ENCODE results near the gene HS1BP3. TPM values are rescaled to one million over a fixed set of nuclear protein-coding genes. Genes with fewer than 3 reads are reported as not detected.

Gene HS1BP3
- total and polyA plus RNA-seq, 12 donors, result 23.7 to 50.1 (median 40.5) TPM

- H3K27ac ChIP-seq, result peak overlapping the region; percentile 60 to 90 (median 72)
- 65 to 79% (median 76%) methylated on average over 20 to 22 of the region's 22 CpGs for WGBS, 4 donors
- H3K4me3 ChIP-seq, result no peak overlapping the region
- no peaks in the 10 kb centered on the region for H3K36me3 ChIP-seq (replicated peaks in 1 of 2)
- H3K27me3 ChIP-seq, result no peaks in the 10 kb centered on the region
- H3K4me1 ChIP-seq (replicated peaks in 1 of 2), result peaks cover 20 to 29% of the 10 kb centered on the region in 2 donors
- TF ChIP-seq, protein P1, sequence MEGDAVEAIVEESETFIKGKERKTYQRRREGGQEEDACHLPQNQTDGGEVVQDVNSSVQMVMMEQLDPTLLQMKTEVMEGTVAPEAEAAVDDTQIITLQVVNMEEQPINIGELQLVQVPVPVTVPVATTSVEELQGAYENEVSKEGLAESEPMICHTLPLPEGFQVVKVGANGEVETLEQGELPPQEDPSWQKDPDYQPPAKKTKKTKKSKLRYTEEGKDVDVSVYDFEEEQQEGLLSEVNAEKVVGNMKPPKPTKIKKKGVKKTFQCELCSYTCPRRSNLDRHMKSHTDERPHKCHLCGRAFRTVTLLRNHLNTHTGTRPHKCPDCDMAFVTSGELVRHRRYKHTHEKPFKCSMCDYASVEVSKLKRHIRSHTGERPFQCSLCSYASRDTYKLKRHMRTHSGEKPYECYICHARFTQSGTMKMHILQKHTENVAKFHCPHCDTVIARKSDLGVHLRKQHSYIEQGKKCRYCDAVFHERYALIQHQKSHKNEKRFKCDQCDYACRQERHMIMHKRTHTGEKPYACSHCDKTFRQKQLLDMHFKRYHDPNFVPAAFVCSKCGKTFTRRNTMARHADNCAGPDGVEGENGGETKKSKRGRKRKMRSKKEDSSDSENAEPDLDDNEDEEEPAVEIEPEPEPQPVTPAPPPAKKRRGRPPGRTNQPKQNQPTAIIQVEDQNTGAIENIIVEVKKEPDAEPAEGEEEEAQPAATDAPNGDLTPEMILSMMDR (IDR thresholded peaks at IDR 0.05), result no peak
- no peak for TF ChIP-seq POLR2A (IDR thresholded peaks at IDR 0.05)
- peak in 3 of 7 donors; percentile 8 to 61 (median 22) for DNase-seq
- intact Hi-C loops (cut with DNase I), result no loop called here
- no peaks in the 10 kb centered on the region for H3K9me3 ChIP-seq (replicated peaks in 1 of 3)
Observed at GRCh38 chr2:20585710-20586594, 64.9 kb downstream of the HS1BP3 start.

- H3K27ac ChIP-seq, result peak overlapping the region; percentile 60 to 90 (median 72)
- no peak overlapping the region for H3K4me3 ChIP-seq
- peaks cover 20 to 33% of the 10 kb centered on the region in 2 donors for H3K4me1 ChIP-seq (replicated peaks in 1 of 2)
- 37 to 54% (median 48%) methylated on average over 5 of the region's 5 CpGs for WGBS, 4 donors
- intact Hi-C loops (cut with DNase I), result no loop called here
- H3K27me3 ChIP-seq, result no peaks in the 10 kb centered on the region
- H3K36me3 ChIP-seq (replicated peaks in 1 of 2), result no peaks in the 10 kb centered on the region
- no peaks in the 10 kb centered on the region for H3K9me3 ChIP-seq (replicated peaks in 1 of 3)
- TF ChIP-seq, protein P1 (IDR thresholded peaks at IDR 0.05), result no peak
- no peak for TF ChIP-seq POLR2A (IDR thresholded peaks at IDR 0.05)
- peak in 3 of 7 donors; percentile 16 to 52 (median 49) for DNase-seq
Observed at GRCh38 chr2:20585359-20585709, 65.6 kb downstream of the HS1BP3 start.

DNA sequence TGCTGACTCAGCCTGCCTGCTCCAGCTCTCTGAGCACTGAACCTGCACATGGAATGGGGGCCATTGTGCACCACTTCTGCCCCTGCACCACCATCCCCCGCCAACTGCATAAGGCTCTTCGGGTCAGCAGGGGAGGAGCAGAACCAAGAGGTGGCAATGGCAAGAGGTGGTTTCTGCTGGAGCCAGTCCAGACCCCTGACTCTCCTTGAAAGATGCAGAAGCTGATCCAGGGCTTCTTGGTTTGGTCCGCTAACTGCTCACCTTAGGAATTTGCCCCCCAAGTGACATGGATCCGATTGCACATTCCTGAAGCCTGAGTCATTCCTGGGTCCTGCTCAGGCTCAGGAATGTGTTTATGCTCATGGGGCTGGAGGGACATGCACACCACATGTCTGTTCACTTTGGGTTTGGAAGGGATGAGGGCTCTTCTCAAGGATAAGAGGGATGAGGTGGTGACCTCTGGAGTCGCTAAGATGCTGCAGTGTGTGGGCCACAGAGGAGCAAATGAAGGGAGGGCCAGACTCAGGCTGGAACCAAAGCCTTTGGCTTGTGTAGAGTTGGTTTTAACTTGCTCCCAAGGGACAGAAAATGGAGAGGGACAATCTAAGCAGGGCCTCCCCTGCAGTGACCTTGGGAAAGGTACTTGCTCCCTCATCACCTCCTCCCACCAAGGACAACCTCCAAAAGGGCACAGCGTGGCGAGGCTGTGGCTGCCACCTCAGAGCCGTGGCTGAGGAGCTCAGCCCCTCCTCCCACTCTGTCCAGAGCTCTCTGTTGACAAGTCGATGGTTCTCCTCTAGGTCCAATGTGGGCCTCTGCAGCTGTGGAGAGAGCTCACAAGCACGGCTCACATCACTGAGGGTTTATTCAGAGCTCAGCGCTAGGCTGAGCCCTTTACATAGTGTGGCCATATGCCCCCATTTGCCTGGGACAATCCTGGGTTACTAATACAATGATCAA, 66.2 kb downstream of the HS1BP3 start:
- Histone ChIP-seq H3K27ac (peak overlapping the region; percentile 60 to 90 (median 72)), H3K9me3 (replicated peaks in 1 of 3) (no peaks in the 10 kb centered on the region), H3K27me3 (no peaks in the 10 kb centered on the region), H3K36me3 (replicated peaks in 1 of 2) (no peaks in the 10 kb centered on the region), H3K4me1 (replicated peaks in 1 of 2) (peaks cover 25 to 39% of the 10 kb centered on the region in 2 donors), H3K4me3 (no peak overlapping the region)
- intact Hi-C loops (cut with DNase I), result no loop called here
- peak in 6 of 7 donors; percentile 53 to 88 (median 82) for DNase-seq
- TF ChIP-seq POLR2A (IDR thresholded peaks at IDR 0.05), result peak in 1 of 2 donors; percentile 26
- TF ChIP-seq, protein P1 (IDR thresholded peaks at IDR 0.05), result no peak
- WGBS, 4 donors, result 42 to 51% (median 49%) methylated on average over 8 to 11 of the region's 11 CpGs

DNA sequence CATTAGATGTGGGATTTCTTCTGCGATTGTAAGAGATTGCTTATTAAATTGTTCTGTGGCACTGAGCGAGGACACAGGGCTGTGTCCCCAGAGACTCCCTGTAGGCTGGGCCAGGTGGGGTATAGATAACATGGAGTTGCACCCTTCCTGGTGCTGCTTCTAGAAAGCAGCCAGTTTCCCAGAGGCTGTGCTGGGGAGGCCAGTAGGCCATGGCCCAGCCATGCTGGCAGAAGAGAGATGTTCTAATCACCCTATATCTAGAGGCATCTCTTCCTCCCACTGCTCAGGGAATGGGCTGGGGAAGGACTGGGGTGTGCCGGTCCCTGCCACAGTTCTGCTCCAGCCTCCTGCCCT, 66.9 kb downstream of the HS1BP3 start:
- Histone ChIP-seq H3K36me3 (replicated peaks in 1 of 2) (no peaks in the 10 kb centered on the region), H3K27me3 (no peaks in the 10 kb centered on the region), H3K4me3 (no peak overlapping the region), H3K4me1 (replicated peaks in 1 of 2) (peaks cover 32 to 46% of the 10 kb centered on the region in 2 donors), H3K9me3 (replicated peaks in 1 of 3) (no peaks in the 10 kb centered on the region), H3K27ac (peak overlapping the region in 4 of 5 donors; percentile 60 to 90 (median 72))
- DNase-seq, result no peak
- intact Hi-C loops (cut with DNase I), result no loop called here
- 66 to 89% (median 77%) methylated on average over 1 to 3 of the region's 3 CpGs for WGBS, 4 donors
- TF ChIP-seq, protein P1 (IDR thresholded peaks at IDR 0.05), result no peak
- no peak for TF ChIP-seq POLR2A (IDR thresholded peaks at IDR 0.05)
